Panc1 (cell line): ENCODE results near the gene NOTUM.

Experiments
- REST ChIP-seq, 2 experiments: IDR thresholded peaks; 2 replicates each; pipeline ENCODE4 v1.6.1; 2011 to 2012; ENCODE audit warnings: low read depth in 2 of 2, control low read depth in 1 of 2, low read length in 1 of 2, mild to moderate bottlenecking in 1 of 2, moderate library complexity in 1 of 2; ENCODE audit not compliant: insufficient read depth in 1 of 2
- TCF7L2 ChIP-seq: IDR thresholded peaks from 2 replicates; pipeline ENCODE4 v1.6.1; 2011; ENCODE audit warnings: mild to moderate bottlenecking, low read depth, low read length, inconsistent platforms
- TF ChIP-seq, protein P1 (sequence below): fragments of 450-650 bp; IDR thresholded peaks from 2 replicates; pipeline ENCODE4 v1.5.1; 2017; ENCODE audit warnings: mild to moderate bottlenecking

DNA sequence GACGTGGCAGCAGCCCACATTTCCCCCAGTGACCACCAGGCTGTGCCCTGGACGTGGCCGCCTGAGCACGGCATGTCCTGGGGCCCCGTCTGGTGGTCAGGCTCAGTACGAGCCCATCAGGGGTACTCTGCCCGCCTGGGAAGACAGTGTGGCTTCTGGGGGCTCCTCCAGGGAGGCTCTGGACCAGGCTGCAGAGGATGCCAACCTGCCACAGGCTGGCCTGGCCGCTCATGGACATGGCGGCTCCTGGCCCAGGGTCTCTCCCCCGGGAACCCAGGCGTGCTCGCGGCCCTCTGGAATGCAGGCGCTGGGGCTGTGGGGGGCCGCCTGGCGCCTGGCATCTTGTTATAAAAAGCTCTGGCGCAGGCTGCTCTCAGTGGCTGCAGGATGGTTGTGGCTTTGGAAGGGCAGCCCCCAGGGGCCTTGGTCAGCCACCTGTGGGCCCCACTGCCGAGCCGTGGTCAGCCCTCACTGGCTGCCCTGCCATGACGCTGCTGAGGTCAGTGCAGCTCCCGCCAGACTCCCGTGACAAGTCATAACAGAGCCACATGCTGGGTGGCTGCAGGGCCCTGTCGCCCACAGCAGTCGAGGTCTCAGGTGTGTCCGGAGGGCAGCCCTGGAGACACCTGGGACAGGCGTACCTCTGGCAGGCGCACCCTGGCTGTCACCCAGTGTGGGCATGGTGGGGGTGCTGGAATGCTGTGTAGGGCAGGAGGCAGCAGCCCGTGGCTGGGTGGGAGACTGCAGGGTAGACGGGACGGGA, 46.7 kb upstream of the NOTUM start:
- no peak for TF ChIP-seq REST (IDR thresholded peaks at IDR 0.05; ENCODE audit: insufficient read depth in 1 of 2, low read depth in 2 of 2, low read length in 1 of 2)
- TF ChIP-seq, protein P1, sequence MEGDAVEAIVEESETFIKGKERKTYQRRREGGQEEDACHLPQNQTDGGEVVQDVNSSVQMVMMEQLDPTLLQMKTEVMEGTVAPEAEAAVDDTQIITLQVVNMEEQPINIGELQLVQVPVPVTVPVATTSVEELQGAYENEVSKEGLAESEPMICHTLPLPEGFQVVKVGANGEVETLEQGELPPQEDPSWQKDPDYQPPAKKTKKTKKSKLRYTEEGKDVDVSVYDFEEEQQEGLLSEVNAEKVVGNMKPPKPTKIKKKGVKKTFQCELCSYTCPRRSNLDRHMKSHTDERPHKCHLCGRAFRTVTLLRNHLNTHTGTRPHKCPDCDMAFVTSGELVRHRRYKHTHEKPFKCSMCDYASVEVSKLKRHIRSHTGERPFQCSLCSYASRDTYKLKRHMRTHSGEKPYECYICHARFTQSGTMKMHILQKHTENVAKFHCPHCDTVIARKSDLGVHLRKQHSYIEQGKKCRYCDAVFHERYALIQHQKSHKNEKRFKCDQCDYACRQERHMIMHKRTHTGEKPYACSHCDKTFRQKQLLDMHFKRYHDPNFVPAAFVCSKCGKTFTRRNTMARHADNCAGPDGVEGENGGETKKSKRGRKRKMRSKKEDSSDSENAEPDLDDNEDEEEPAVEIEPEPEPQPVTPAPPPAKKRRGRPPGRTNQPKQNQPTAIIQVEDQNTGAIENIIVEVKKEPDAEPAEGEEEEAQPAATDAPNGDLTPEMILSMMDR, result no peak
- TF ChIP-seq TCF7L2, result no peak
